Measurements from ENCODE around the gene ATAD3B.
"Not testable (repeated sequence)": the region's sequence is repeated elsewhere in the genome, so short reads cannot be mapped to it uniquely, and the experiment has no call there.

Gene ATAD3B

DNA sequence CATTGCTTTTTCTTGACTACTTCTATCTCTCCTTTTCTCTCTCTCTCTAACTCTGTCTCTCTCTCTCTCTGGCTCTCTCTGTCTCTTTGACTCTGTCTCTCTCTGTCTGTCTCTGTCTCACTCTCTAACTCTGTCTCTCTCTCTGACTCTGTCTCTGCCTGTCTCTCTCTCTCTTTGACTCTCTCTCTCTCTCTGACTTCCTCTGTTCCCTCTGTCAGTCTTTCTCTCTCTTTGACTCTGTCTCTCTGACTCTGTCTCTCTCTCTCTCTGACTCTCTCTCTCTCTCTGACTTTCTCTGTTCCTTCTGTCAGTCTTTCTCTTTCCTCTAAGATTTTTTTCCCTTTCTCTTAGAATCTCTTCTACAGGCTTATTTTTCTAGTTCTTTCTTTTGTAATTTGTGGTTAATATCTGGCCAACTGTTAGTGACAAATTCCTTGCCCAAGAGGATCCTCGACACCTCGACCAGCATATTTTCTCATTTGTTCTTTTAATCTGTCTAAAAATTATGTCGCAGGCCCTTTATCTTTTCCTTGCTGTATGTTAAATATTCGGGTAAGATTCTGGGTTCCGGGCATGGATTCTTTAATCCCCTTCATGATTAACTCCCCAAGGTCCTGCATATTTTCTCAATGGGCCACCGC lies 22.3 kb upstream of the ATAD3B start, which contains the start of gene ATAD3C:
ATAD3C (plus strand) TSS at position 591 of the 641 bp plus-strand sequence. CDS start 995 bp downstream, outside the sequence.
- TF ChIP-seq, protein P1, sequence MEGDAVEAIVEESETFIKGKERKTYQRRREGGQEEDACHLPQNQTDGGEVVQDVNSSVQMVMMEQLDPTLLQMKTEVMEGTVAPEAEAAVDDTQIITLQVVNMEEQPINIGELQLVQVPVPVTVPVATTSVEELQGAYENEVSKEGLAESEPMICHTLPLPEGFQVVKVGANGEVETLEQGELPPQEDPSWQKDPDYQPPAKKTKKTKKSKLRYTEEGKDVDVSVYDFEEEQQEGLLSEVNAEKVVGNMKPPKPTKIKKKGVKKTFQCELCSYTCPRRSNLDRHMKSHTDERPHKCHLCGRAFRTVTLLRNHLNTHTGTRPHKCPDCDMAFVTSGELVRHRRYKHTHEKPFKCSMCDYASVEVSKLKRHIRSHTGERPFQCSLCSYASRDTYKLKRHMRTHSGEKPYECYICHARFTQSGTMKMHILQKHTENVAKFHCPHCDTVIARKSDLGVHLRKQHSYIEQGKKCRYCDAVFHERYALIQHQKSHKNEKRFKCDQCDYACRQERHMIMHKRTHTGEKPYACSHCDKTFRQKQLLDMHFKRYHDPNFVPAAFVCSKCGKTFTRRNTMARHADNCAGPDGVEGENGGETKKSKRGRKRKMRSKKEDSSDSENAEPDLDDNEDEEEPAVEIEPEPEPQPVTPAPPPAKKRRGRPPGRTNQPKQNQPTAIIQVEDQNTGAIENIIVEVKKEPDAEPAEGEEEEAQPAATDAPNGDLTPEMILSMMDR (IDR thresholded peaks at IDR 0.05; ENCODE audit: extremely low read depth, missing control alignments), result no peak
- DNase-seq (ENCODE audit: low spot score), result no peak

DNA sequence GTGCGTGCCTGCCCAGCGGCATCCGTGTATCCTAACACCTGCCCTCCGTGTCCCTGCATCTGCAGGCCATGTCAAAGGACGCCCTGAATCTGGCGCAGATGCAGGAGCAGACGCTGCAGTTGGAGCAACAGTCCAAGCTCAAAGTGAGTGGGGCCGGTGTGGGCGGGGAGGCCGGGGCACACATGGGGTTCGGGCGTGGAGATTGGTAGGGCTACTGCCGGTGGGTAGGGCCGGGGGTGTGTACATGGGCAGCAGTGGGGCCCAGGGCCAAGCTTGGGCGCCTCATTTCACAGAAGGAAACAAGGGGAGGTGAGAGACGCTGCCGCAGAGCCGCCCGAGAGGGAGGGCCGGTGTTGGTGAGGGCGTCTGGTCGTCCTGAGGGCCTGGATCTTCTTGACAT lies 20.9 kb upstream of the ATAD3B start:
- DNase-seq (ENCODE audit: low spot score), result not testable (repeated sequence)

DNA sequence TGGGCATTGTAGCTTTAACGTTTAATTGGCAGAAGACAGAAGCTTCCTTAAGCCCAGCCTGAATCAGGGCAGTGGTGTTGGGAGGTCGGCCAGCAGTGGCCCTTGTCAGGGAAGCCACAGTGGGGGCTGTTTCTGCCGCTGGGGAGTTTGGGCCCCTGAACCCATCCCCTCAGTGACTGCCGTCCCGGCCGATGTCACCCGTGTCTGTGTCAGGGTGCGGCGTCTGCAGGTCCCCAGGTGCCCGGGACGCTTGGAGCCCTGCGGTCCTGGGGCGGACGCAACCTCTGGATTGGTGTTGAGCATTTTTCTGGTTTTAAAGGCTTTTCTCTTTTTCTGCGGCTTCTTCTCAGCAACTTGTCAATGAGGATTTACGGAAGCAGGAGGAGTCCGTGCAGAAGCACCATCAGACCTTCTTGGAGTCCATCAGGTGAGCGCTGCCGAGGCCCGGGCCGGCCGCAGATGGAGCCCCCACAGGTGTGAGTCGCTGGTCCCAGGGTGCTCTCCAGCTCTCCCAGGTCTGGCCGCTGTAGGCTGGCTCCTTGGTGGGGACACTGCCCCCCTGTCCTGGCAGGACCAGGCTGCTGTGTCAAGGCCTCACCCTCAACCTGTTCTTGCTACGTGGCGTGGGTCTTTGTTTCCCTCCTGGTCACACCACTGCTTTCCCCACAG lies 19.7 kb upstream of the ATAD3B start:
- TF ChIP-seq, protein P1 (IDR thresholded peaks at IDR 0.05; ENCODE audit: extremely low read depth, missing control alignments), result no peak
- no peak for DNase-seq (ENCODE audit: low spot score)

DNA sequence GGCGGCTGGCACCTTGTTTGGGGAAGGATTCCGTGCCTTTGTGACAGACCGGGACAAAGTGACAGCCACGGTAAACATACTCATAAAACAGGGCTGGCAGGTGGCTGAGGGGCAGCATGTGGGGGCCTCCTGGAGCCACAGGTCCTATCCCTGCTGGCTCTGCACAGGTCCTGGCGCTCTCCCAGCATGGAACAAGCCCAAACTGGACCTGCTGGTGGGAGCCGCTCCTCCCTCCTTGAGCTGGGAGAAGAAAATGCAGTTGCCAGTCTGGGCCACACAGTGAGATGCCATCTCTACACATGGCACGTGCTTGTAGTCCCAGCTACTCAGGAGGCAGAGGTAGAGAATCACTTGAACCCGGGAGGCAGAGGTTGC lies 19.2 kb upstream of the ATAD3B start:
- not testable (repeated sequence) for DNase-seq (ENCODE audit: low spot score)

DNA sequence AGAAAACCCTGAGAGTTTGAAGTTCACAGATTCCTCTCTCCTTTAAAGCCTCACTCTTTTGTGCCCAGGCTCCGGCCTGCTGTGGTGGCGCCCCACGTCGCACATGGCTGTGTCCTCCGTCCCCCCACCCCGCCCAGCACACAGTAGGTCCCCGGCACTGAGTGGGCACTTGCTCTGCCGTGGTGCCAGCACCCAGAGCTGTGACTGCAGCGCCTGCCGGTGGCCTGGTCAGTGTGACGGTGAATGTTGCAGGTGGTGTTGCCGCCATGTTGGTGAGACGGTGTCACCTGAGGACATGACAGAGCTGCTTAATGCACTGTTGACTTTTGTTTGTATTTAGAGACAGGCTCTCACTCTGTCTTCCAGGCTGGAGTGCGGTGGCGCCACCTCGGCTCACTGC lies 18.7 kb upstream of the ATAD3B start:
- DNase-seq (ENCODE audit: low spot score), result no peak
- TF ChIP-seq, protein P1 (IDR thresholded peaks at IDR 0.05; ENCODE audit: extremely low read depth, missing control alignments), result no peak

DNA sequence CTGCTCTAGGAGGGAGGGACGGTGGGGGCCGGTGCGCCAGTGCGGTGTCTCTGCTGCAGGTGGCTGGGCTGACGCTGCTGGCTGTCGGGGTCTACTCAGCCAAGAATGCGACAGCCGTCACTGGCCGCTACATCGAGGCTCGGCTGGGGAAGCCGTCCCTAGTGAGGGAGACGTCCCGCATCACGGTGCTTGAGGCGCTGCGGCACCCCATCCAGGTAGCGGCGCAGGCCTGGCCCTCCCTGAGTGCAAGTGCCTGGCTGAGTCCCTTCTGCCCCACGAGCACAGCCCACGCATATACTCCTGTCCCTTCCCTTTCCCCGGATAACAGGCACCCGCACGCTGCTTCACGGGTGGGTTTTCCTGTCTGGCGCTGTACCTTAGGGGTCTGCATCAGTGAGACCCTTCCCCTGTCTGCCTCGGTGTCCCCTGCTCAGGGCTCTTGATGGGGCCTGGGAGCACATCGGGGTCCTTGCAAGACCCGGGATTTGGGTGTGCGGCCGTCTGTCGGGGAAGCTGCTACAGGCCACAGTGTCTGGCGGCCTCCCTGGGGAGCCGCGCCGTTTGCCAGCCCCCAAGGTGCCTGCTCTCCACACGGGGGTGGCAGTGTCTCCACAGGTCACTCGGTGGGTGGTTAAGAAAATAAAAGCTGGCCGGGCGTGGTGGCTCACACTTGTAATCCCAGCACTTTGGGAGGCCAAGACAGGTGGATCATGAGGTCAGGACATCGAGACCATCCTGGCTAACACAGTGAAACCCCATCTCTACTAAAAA lies 17.1 kb upstream of the ATAD3B start:
- not testable (repeated sequence) for DNase-seq (ENCODE audit: low spot score)

DNA sequence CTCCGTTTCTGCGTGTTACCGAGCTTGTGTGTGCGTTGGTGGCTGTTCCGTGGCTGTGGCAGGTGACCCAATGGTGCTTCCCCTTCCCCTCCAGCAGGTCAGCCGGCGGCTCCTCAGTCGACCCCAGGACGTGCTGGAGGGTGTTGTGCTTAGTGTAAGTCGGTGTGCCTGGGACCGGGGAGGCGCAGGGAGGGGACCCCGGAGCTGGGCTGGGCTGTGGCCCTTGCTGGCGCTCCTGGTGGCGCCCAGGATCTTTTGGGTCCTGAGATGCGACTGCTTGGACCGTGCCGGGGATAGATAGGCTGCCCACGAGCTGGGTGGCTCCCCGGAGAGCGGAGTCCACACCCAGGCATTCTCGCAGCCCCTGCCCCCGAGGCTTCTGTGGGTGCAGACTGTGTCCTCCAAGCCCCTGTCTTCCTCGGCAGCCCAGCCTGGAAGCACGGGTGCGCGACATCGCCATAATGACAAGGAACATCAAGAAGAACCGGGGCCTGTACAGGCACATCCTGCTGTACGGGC lies 16.1 kb upstream of the ATAD3B start:
- TF ChIP-seq, protein P1 (IDR thresholded peaks at IDR 0.05; ENCODE audit: extremely low read depth, missing control alignments), result no peak
- DNase-seq (ENCODE audit: low spot score), result no peak

DNA sequence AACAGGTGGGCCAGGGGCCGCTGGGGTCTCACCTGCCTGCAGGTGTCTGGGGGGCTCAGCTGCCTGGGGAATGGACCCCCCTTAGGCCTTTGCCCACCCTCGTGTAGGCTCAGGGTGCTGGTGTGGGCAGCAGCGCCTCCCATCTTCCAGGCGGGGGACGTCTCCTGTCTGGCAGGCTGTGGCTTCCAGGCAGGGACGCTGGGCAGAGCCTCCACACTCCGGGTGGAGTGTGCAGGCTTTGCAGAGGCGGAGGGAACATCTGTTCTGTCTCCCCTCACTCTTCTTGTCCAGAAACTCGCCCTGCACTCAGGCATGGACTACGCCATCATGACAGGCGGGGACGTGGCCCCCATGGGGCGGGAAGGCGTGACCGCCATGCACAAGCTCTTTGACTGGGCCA lies 15.6 kb upstream of the ATAD3B start:
- DNase-seq (ENCODE audit: low spot score), result not testable (repeated sequence)

DNA sequence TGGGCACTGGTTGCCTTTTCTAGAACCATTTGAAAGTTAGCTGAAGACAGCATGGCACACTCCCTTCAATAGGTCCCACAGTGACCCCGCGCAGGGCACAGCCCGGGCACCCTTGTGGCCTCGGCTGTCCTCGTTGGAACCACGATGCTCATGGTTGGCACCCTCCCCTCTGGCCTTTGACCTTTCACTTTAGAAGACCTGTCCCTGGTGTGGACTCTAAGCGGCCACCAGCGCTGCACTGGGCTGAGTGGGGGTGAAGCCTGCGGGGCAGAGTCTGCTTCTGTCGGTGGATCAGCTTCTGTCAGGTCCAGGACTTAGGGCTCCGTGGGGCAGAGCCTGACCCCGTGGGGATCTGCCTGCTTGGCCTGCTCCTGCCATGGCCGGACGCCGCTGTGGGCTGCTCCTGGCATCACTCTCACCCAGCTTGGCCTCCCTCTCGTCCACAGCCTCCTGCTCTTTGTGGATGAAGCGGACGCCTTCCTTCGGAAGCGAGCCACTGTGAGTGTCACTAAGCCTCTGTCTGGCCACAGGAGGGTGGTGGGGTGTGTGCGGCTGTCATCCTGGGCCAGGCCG lies 14.8 kb upstream of the ATAD3B start:
- DNase-seq (ENCODE audit: low spot score), result not testable (repeated sequence)

DNA sequence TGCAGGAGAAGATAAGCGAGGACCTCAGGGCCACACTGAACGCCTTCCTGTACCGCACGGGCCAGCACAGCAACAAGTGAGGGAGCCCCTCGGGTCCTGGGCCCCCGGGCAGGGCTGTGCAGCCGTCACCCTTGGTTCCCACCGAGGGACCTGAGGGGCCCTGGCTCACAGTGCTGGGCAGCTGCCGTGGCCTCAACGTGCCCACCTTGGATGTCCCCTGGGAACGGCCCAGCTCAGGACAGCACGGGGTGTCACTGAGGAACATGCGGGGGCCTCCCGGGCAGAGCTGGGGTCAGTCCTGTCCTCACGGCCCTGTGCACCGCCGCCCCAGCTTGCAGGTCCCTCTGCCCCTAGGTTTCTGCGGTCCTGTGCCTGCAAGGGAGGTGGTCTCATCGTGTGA lies 12.4 kb upstream of the ATAD3B start:
- DNase-seq (ENCODE audit: low spot score), result not testable (repeated sequence)

DNA sequence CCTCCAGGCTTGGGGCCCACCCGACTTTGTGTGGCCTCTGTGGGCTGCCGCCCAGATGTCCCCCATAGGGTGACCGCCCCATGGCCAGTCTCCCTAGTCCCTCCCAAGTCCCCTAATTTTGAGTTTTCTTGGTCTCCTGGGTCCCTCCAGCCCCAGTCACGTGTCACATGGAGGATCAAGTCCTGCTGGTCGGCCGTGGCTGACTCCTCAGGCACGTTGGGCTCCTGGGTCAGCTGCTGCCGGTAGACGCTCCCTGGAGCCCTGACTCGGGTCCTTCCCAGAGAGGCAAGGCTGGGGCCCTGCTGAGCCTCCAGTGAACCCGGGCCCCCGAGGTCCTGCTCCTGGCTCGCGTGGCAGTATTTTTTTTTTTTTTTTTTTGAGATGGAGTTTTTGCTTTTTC lies 11.9 kb upstream of the ATAD3B start:
- DNase-seq (ENCODE audit: low spot score), result not testable (repeated sequence)

Measured in GM20000 (cell line).